Loucy (cell line): ENCODE measurements around the gene TM4SF18.

ENCODE experiments used
- CTCF ChIP-seq: fragments of 200-600 bp; sonication (generic); conservative IDR thresholded peaks from 2 replicates; pipeline ENCODE4 v1.5.1; 2014; ENCODE audit warnings: mild to moderate bottlenecking, antibody characterized with exemption, low read length
- EZH2phosphoT487 ChIP-seq: fragments of 200-600 bp; IDR thresholded peaks from 2 replicates; pipeline ENCODE4 v1.6.1; 2018; ENCODE audit warnings: antibody characterized with exemption, mild to moderate bottlenecking, moderate library complexity, borderline replicate concordance

GRCh38 chr3:149374793-149375500 is 41.5 kb upstream of the TM4SF18 start:
- TF ChIP-seq CTCF, result no peak
- no peak for TF ChIP-seq EZH2phosphoT487
